Measurements from ENCODE around the gene IREB2. TPM values are rescaled to one million over a fixed set of nuclear protein-coding genes. Genes with fewer than 3 reads are reported as not detected.

The IREB2 gene
- total RNA-seq, 1 experiment from 2014 or later, result 86.4 TPM

DNA sequence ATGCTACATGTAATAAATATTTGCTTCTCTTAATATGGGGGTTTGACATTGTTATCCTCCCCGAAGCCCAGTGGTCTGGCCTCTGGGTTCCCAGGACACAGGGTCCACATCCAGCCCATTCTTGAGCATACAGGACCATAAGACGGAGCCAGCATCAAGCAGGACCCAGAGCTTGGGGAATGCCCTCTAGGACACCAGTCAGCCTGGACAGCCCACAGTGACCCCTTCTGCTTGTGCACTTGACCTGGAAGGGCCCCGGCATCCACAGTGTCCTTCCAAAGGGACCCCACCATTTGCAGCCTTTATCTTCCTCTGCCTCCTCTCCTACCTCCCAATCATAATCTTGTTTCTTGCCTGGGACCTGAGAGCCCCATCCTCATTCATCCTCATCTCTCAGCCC, 46.2 kb upstream of the IREB2 start:
- ChIA-PET POLR2A (ENCODE audit: low non-redundant PET) (no interaction called here), CTCF (no interaction called here)
- no peak for DNase-seq (ENCODE audit: low spot score)
- Histone ChIP-seq H3K9me3 (ENCODE audit: low read depth, low read length, poor library complexity, severe bottlenecking) (no peaks in the 10 kb centered on the region), H3K27ac (ENCODE audit: low read depth, low read length, poor library complexity, severe bottlenecking) (no peak overlapping the region), H3K27me3 (replicated peaks; ENCODE audit: insufficient read depth, low read depth, low read length, poor library complexity) (no peaks in the 10 kb centered on the region), H3K4me1 (ENCODE audit: insufficient read depth, low read length, poor library complexity, severe bottlenecking) (no peaks in the 10 kb centered on the region), H3K36me3 (ENCODE audit: insufficient read depth, low read length, poor library complexity, severe bottlenecking) (no peaks in the 10 kb centered on the region), H3K4me3 (ENCODE audit: low read depth, low read length, poor library complexity, severe bottlenecking) (no peak overlapping the region)
- TF ChIP-seq, protein P1, sequence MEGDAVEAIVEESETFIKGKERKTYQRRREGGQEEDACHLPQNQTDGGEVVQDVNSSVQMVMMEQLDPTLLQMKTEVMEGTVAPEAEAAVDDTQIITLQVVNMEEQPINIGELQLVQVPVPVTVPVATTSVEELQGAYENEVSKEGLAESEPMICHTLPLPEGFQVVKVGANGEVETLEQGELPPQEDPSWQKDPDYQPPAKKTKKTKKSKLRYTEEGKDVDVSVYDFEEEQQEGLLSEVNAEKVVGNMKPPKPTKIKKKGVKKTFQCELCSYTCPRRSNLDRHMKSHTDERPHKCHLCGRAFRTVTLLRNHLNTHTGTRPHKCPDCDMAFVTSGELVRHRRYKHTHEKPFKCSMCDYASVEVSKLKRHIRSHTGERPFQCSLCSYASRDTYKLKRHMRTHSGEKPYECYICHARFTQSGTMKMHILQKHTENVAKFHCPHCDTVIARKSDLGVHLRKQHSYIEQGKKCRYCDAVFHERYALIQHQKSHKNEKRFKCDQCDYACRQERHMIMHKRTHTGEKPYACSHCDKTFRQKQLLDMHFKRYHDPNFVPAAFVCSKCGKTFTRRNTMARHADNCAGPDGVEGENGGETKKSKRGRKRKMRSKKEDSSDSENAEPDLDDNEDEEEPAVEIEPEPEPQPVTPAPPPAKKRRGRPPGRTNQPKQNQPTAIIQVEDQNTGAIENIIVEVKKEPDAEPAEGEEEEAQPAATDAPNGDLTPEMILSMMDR (conservative IDR thresholded peaks at IDR 0.05; ENCODE audit: low read depth, low read length), result no peak
- TF ChIP-seq EZH2 (IDR thresholded peaks at IDR 0.05; ENCODE audit: borderline replicate concordance, low read depth, low read length, poor library complexity, severe bottlenecking), result no peak
- no TSS peak for BruUV-seq (replicated peaks)
- intact Hi-C loops (cut with micrococcal nuclease; ENCODE audit: unreplicated experiment), result no loop called here

DNA sequence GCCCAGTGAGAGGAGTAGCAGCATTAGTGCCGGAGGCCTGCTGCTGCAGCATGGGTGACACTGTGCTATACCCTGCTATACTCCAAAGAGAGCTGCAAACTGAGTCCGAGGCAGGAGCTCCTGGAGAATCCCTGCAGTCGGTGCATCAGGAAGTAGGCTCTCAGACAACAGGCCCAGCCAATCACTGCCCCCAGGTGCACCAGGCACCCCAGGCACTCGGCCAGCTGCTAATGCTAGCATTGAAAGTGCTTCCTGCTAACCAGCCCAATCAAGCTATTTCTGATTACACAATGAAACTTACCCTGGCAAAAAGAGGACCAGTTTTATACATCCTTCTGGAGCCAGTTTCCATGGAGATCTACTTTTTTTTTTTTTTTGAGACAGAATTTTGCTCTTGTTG, 45.6 kb upstream of the IREB2 start:
- H3K9me3 ChIP-seq (ENCODE audit: low read depth, low read length, poor library complexity, severe bottlenecking), result no peaks in the 10 kb centered on the region
- H3K4me1 ChIP-seq (ENCODE audit: insufficient read depth, low read length, poor library complexity, severe bottlenecking), result no peaks in the 10 kb centered on the region
- TF ChIP-seq EZH2 (IDR thresholded peaks at IDR 0.05; ENCODE audit: borderline replicate concordance, low read depth, low read length, poor library complexity, severe bottlenecking), result no peak
- TF ChIP-seq, protein P1 (conservative IDR thresholded peaks at IDR 0.05; ENCODE audit: low read depth, low read length), result no peak
- H3K4me3 ChIP-seq (ENCODE audit: low read depth, low read length, poor library complexity, severe bottlenecking), result no peak overlapping the region
- no peaks in the 10 kb centered on the region for H3K36me3 ChIP-seq (ENCODE audit: insufficient read depth, low read length, poor library complexity, severe bottlenecking)
- BruUV-seq (replicated peaks), result no TSS peak
- ChIA-PET CTCF (interaction anchor here (0.6 to 0.7 kb wide), 2 partner anchors 46 to 54 kb away, joined by 3 read pairs; no protein-coding TSS in a partner anchor), POLR2A (ENCODE audit: low non-redundant PET) (interaction anchor here (0.7 kb wide), 1 partner anchor 142 kb away, joined by 4 read pairs; no protein-coding TSS in a partner anchor)
- DNase-seq (ENCODE audit: low spot score), result no peak
- no peak overlapping the region for H3K27ac ChIP-seq (ENCODE audit: low read depth, low read length, poor library complexity, severe bottlenecking)
- intact Hi-C loops (cut with micrococcal nuclease; ENCODE audit: unreplicated experiment), result no loop called here
- no peaks in the 10 kb centered on the region for H3K27me3 ChIP-seq (replicated peaks; ENCODE audit: insufficient read depth, low read depth, low read length, poor library complexity)

DNA sequence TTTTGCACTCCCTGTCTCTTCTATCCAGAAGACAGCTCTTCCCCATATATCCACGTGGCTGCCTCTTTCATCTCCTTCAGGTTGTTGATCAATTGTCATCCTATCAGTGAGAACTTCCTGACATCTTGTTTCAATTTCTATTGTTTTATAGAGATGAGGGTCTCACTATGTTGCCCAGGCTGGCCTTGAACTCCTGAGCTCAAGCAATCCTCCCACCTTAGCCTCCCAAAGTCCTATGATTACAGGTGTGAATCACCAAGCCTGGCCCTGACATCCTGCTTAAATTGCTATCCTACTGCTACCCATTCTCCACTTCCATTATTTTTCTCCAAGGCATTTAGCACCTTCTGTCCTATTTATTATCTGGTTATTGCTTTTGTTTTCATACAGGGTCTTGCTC, 44.9 kb upstream of the IREB2 start:
- intact Hi-C loops (cut with micrococcal nuclease; ENCODE audit: unreplicated experiment), result no loop called here
- ChIA-PET POLR2A (ENCODE audit: low non-redundant PET) (interaction anchor here (0.6 kb wide), 1 partner anchor 93 kb away, joined by 3 read pairs; no protein-coding TSS in a partner anchor), CTCF (interaction anchor here (0.6 kb wide), 1 partner anchor 55 kb away, joined by 3 read pairs; no protein-coding TSS in a partner anchor)
- BruUV-seq (replicated peaks), result no TSS peak
- TF ChIP-seq, protein P1 (conservative IDR thresholded peaks at IDR 0.05; ENCODE audit: low read depth, low read length), result no peak
- no peak for TF ChIP-seq EZH2 (IDR thresholded peaks at IDR 0.05; ENCODE audit: borderline replicate concordance, low read depth, low read length, poor library complexity, severe bottlenecking)
- DNase-seq (ENCODE audit: low spot score), result no peak
- H3K36me3 ChIP-seq (ENCODE audit: insufficient read depth, low read length, poor library complexity, severe bottlenecking), result no peaks in the 10 kb centered on the region
- H3K9me3 ChIP-seq (ENCODE audit: low read depth, low read length, poor library complexity, severe bottlenecking), result no peaks in the 10 kb centered on the region
- no peak overlapping the region for H3K4me3 ChIP-seq (ENCODE audit: low read depth, low read length, poor library complexity, severe bottlenecking)
- H3K27me3 ChIP-seq (replicated peaks; ENCODE audit: insufficient read depth, low read depth, low read length, poor library complexity), result no peaks in the 10 kb centered on the region
- no peak overlapping the region for H3K27ac ChIP-seq (ENCODE audit: low read depth, low read length, poor library complexity, severe bottlenecking)
- no peaks in the 10 kb centered on the region for H3K4me1 ChIP-seq (ENCODE audit: insufficient read depth, low read length, poor library complexity, severe bottlenecking)
